NCI-H1930 (cell line): ENCODE data around the gene CCDC50.

Experiments used
- DNase-seq, 2 experiments: peaks; one replicate each; lab custom pipeline; 2025; lab: John Stamatoyannopoulos, UW

Gene CCDC50

GRCh38 chr3:191381303-191381702, 52.1 kb downstream of the CCDC50 start:
- no peak for DNase-seq

- DNase-seq, result no peak
Observed at GRCh38 chr3:191382661-191383060, 53.5 kb downstream of the CCDC50 start.

- DNase-seq, result no peak
Observed at GRCh38 chr3:191383124-191383523, 53.9 kb downstream of the CCDC50 start.

GRCh38 chr3:191385101-191385500, 55.9 kb downstream of the CCDC50 start:
- no peak for DNase-seq

- DNase-seq, result no peak
Observed at GRCh38 chr3:191387441-191388077, 58.4 kb downstream of the CCDC50 start.

GRCh38 chr3:191388823-191389222, 59.6 kb downstream of the CCDC50 start:
- DNase-seq, result no peak

GRCh38 chr3:191390580-191390979, 61.4 kb downstream of the CCDC50 start:
- DNase-seq, result no peak

GRCh38 chr3:191391861-191392808, 62.9 kb downstream of the CCDC50 start:
- DNase-seq, result no peak

- DNase-seq, result no peak
Observed at GRCh38 chr3:191393146-191393545, 64.0 kb downstream of the CCDC50 start.

GRCh38 chr3:191397771-191398170, 68.6 kb downstream of the CCDC50 start:
- DNase-seq, result no peak

GRCh38 chr3:191398607-191399006, 69.4 kb downstream of the CCDC50 start:
- DNase-seq, result no peak

GRCh38 chr3:191399918-191400317, 70.7 kb downstream of the CCDC50 start:
- DNase-seq, result no peak

- DNase-seq, result no peak
Observed at GRCh38 chr3:191401775-191402357, 72.7 kb downstream of the CCDC50 start.

- DNase-seq, result no peak
Observed at GRCh38 chr3:191409791-191410359, 80.7 kb downstream of the CCDC50 start.

- no peak for DNase-seq
Observed at GRCh38 chr3:191412759-191413158, 83.6 kb downstream of the CCDC50 start.

GRCh38 chr3:191414286-191414685, 85.1 kb downstream of the CCDC50 start:
- DNase-seq, result no peak

GRCh38 chr3:191414732-191415131, 85.5 kb downstream of the CCDC50 start:
- DNase-seq, result no peak

GRCh38 chr3:191415566-191415965, 86.4 kb downstream of the CCDC50 start:
- DNase-seq, result no peak

- no peak for DNase-seq
Observed at GRCh38 chr3:191417457-191417729, 88.2 kb downstream of the CCDC50 start.

- no peak for DNase-seq
Observed at GRCh38 chr3:191420771-191421170, 91.6 kb downstream of the CCDC50 start.

- DNase-seq, result no peak
Observed at GRCh38 chr3:191424881-191425280, 95.7 kb downstream of the CCDC50 start.

- DNase-seq, result no peak
Observed at GRCh38 chr3:191425322-191425734, 96.1 kb downstream of the CCDC50 start.

GRCh38 chr3:191426311-191426710, 97.1 kb downstream of the CCDC50 start:
- DNase-seq, result no peak
